Measurements from ENCODE around the gene ZDHHC15.
"Not testable (repeated sequence)": the region's sequence is repeated elsewhere in the genome, so short reads cannot be mapped to it uniquely, and the experiment has no call there.

ZDHHC15 gene

GRCh38 chrX:75335127-75335458 lies 187.7 kb downstream of the ZDHHC15 start (continued):
- no peak for TF ChIP-seq ZNF501 (tag by site-specific recombination; IDR thresholded peaks at IDR 0.05)

- H3K36me3 ChIP-seq (ENCODE audit: control insufficient read depth in 2 of 2, insufficient read depth in 1 of 2, low read length in 2 of 2); H3K27ac ChIP-seq (ENCODE audit: extremely low read depth, low read depth, low read length); H3K4me3 ChIP-seq (ENCODE audit: low read depth, low read length); H3K9me3 ChIP-seq (ENCODE audit: control insufficient read depth, insufficient read depth, low read depth, low read length); H3K4me1 ChIP-seq (ENCODE audit: control insufficient read depth, insufficient read depth, low read length); CTCF ChIA-PET; POLR2A ChIA-PET: not testable (repeated sequence)
Observed at GRCh38 chrX:75334407-75335126, 188.3 kb downstream of the ZDHHC15 start.

GRCh38 chrX:75327607-75328006 lies 195.2 kb downstream of the ZDHHC15 start:
- H3K9me3 ChIP-seq (ENCODE audit: control insufficient read depth, insufficient read depth, low read depth, low read length): peaks cover 2% of the 10 kb centered on the region; the same call in 1 of the 2 replicates
- CTCF ChIA-PET: no interaction called here
- H3K4me3 ChIP-seq (ENCODE audit: low read depth, low read length): no peak overlapping the region
- H3K4me1 ChIP-seq (ENCODE audit: control insufficient read depth, insufficient read depth, low read length): no peaks in the 10 kb centered on the region
- no peak for TF ChIP-seq ZNF26 (tag by site-specific recombination; IDR thresholded peaks at IDR 0.05)
- TF ChIP-seq YY2 (tag by site-specific recombination; IDR thresholded peaks at IDR 0.05): no peak
- no peak for TF ChIP-seq ZNF747 (tag by site-specific recombination; IDR thresholded peaks at IDR 0.05)
- TF ChIP-seq ZNF76 (tag by site-specific recombination; IDR thresholded peaks at IDR 0.05; ENCODE audit: borderline replicate concordance, low read depth): no peak
- no peak for TF ChIP-seq ZBTB48 (tag by site-specific recombination; IDR thresholded peaks at IDR 0.05)
- TF ChIP-seq ZNF16 (tag by site-specific recombination; IDR thresholded peaks at IDR 0.05; ENCODE audit: low read depth): no peak
- no peak for TF ChIP-seq ZNF416 (tag by site-specific recombination; IDR thresholded peaks at IDR 0.05)
- TF ChIP-seq ZNF354C (tag by site-specific recombination; IDR thresholded peaks at IDR 0.05; ENCODE audit: borderline replicate concordance, low read depth): no peak
- POLR2A ChIA-PET: no interaction called here
- H3K36me3 ChIP-seq (ENCODE audit: control insufficient read depth in 2 of 2, insufficient read depth in 1 of 2, low read length in 2 of 2): peaks cover 0 to 19% of the 10 kb centered on the region in 2 experiments; a peak in 1 of 3 replicates
- H3K27ac ChIP-seq (ENCODE audit: extremely low read depth, low read depth, low read length): no peak overlapping the region

All from HEK293 (cell line).